Activated T-cell treated with anti-CD3 and anti-CD28 coated beads for 1 hour (primary cell): Measurements from ENCODE around the gene PPM1D.
"Not testable (repeated sequence)": the region's sequence is repeated elsewhere in the genome, so short reads cannot be mapped to it uniquely, and the experiment has no call there.

Experiments
- DNase-seq: peaks from one replicate; pipeline ENCODE4 v3.0.0-alpha.2; 2020; ENCODE audit warnings: low read depth

The PPM1D gene

DNA sequence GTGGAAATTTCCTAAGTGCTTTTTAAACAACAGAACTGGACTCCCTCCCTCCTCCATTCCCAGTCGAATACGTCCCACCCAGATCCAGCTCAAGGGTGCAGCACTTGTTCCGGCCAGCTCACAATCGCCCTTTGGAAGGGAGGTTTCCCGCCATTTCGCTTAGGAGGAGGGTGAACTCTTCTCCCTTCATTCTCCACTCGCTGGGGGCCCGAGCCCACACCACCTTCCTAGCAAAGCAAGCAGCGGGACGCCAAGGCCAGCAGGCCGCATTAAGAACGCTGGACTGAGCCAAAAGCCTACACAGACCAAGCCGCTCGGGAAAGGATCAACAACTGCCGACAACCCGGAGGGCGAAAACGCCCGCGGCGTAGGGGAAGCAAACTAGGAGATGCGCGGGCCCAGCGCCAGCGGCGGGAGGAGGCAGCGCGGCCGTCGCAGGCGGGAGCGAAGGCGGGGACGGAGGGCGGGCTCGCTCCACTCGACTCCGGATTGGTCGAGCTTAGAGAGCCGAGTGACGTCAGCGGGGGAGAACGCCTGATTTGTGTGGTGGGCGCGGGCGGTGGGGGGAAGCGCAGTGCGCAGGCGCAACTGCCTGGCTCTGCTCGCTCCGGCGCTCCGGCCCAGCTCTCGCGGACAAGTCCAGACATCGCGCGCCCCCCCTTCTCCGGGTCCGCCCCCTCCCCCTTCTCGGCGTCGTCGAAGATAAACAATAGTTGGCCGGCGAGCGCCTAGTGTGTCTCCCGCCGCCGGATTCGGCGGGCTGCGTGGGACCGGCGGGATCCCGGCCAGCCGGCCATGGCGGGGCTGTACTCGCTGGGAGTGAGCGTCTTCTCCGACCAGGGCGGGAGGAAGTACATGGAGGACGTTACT lies at the start of gene PPM1D:
PPM1D (plus strand) TSS at position 574 of the 870 bp plus-strand sequence; CDS start at position 796, 222 bp downstream.
- DNase-seq = peak; percentile 95

DNA sequence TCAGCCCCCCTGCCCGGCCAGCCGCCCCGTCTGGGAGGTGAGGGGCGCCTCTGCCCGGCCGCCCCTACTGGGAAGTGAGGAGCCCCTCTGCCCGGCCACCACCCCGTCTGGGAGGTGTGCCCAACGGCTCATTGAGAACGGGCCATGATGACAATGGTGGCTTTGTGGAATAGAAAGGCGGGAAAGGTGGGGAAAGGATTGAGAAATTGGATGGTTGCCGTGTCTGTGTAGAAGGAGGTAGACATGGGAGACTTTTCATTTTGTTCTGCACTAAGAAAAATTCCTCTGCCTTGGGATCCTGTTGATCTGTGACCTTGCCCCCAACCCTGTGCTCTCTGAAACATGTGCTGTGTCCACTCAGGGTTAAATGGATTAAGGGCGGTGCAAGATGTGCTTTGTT lies 47.7 kb upstream of the PPM1D start:
- DNase-seq = not testable (repeated sequence)

GRCh38 chr17:60554377-60554788 lies 45.6 kb upstream of the PPM1D start:
- DNase-seq = no peak

GRCh38 chr17:60555786-60556185 lies 44.2 kb upstream of the PPM1D start:
- DNase-seq = no peak

DNA sequence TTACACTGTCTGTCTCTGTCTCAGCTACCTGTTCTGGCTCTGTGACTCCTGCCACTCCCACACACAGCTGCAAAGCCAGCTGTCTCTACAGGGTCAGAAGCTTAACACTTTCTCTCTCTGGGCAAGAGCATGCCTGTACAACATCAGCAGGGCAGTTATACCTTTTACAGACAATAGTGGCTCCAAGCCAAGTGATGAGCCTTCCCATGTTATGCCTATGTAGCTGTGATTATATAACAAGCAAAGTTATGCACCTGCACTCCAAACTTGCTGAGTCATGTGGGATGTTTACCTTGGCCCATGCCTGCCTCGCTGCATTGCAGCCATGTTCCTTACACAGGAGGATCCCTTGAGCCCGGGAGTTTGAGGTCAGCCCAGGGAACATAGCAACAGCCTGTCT lies 42.2 kb upstream of the PPM1D start:
- no peak for DNase-seq

DNA sequence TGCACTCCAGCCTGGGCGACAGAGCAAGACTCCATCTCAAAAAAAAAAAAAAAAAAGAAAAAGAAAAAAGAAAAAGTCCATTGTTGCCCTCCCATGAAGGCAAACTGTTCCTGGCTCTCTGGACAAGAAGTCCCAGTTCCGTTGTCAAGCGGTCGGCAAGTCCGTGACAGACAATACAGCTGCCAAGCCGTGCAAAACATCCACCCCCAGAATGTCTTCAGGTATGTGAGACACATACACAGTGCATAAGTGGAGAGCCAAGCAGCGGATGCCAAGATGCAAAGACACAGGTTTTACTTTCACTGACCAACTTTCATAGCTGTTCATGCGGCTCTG lies 40.4 kb upstream of the PPM1D start:
- DNase-seq = no peak

GRCh38 chr17:60559995-60560859 lies 39.8 kb upstream of the PPM1D start:
- DNase-seq = no peak

DNA sequence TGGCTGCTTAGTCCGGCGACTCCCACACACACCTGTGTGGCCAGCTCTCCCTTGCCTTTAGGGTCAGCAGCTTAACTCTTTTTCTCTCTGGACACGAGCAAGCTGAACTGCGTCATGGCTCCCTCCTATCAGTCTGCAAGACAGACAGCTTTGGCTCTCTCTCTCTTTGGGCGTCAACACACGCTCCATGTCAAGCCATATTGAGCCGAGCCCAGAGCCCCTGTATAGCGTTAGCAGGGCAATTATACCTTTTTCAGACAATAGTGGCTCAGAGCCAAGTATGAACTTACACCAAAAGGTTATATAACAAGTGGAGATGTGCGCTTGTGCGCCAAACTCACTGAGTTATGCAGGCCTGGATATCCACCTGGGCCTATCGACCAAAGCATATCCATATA lies 39.1 kb upstream of the PPM1D start:
- no peak for DNase-seq

GRCh38 chr17:60562421-60562820 lies 37.6 kb upstream of the PPM1D start:
- no peak for DNase-seq

DNA sequence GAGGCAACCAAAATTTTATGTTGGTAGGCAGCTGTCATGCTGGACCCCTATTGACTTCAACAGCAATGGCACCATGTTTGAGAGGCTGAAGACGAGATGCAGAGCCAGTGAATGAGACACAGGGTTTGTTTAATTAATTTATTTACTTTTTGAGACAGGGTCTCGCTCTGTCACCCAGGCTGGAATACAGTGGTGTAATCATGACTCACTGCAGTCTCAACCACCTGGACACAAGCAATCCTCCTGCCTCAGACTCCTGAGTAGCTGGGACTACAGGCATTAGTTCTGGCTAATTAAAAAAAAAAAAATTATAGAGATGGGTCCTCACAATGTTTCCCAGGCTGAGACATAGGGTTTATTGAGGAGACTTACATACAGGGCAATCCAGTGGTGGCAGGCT lies 36.2 kb upstream of the PPM1D start:
- DNase-seq = no peak

GRCh38 chr17:60565233-60565632 lies 34.8 kb upstream of the PPM1D start:
- no peak for DNase-seq

DNA sequence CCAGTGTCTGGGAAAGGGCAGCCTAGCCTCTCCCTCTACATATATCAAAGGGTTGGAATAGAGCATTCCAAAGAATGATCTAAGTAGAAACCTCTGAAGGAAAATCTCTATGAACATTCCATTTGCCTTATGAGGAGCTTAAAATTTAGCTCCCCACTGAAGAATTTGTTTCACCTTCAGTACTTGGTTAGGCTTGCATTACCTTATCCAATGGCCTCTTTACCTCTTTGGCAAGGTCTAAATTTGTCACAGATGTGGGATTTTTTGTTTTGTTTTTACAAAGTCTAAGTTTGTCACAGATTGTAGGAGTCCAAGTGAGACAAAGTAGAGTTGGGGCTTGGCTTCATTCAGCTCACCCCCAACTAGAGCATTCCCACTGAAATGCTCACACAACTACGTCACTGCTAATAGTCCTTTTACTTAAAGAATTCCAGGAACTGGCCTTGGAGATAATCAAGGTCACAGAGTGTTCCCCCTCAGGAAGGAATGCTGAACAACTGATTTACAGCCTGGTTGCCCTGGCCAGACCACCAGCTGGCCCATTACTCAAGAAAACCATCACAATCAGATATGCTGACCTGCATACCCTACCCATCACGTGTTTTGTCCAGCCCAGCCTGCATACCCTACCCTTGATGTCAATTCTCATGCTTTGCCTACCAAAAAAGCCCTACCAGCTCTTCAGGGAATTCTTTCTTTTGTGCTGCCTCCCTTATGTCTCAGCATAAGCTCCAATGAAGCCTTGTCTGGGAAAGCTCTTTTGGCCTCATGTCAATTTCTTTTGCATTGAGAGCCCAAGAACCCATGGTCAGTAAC lies 26.5 kb upstream of the PPM1D start:
- DNase-seq = no peak

- DNase-seq = no peak
Observed at GRCh38 chr17:60577147-60577915, 22.7 kb upstream of the PPM1D start.

- DNase-seq = no peak
Observed at GRCh38 chr17:60579090-60579489, 20.9 kb upstream of the PPM1D start.

GRCh38 chr17:60579551-60579950 lies 20.4 kb upstream of the PPM1D start:
- DNase-seq = no peak

DNA sequence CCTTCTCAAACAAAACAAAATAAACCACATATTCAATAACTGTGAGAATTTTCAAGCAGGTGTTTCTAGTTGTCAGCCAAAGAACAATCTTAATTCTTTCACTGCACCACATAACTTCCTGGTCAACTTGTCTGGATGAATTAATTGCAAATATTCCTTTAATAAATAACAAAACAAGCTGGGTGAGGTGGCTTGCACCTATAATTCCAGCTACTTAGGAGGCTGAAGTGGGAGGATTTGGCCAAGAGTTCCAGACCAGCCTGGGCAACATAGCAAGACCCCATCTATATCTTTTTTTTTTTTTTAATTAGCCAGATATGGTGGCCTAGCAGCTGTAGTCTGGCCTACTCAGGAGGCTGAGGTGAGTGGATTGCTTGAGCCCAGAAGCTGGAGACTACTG lies 17.0 kb upstream of the PPM1D start:
- no peak for DNase-seq

- no peak for DNase-seq
Observed at GRCh38 chr17:60585887-60586286, 14.1 kb upstream of the PPM1D start.

- DNase-seq = no peak
Observed at GRCh38 chr17:60586288-60586974, 13.6 kb upstream of the PPM1D start.

DNA sequence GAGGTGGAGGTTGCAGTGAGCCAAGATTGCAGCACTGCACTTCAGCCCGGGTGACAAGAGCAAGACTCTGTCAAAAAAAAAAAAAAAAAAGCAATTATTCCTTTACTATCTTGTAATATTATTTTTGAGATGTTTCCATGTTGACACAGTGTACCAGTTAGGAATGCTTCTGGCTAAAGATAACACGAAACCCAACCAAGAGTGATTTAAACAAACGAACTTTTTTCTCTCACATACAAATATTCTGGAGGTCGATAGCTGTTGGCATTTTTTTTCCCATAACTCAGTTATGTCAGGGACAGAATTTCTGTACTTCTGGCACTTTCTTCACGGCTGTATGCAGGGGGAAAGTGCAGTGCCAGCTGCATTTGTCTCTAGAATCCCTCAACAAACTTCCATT lies 9.9 kb upstream of the PPM1D start:
- no peak for DNase-seq

GRCh38 chr17:60592750-60593149 lies 7.2 kb upstream of the PPM1D start:
- DNase-seq = no peak
